CD4-positive, alpha-beta T cell (primary cell): ENCODE results near the gene FCMR. TPM values are rescaled to one million over a fixed set of nuclear protein-coding genes. Genes with fewer than 3 reads are reported as not detected.

Source experiments
- ATAC-seq: fragments of 200-7000 bp; cut with Tn5 transposase; one replicate; pipeline ENCODE4 v1.10.0; 2022; ENCODE audit warnings: mild to moderate bottlenecking; ENCODE audit not compliant: poor library complexity
- CTCF ChIA-PET: fragments of 350-600 bp; sonication (Branson Sonifier 250); formaldehyde crosslinking; loops from one replicate; lab custom pipeline; 2021; ENCODE audit warnings: antibody characterized with exemption, inconsistent platforms; lab: Charles Lee
- POLR2A ChIA-PET: fragments of 350-600 bp; sonication (Branson Sonifier 250); formaldehyde crosslinking; loops from one replicate; lab custom pipeline; 2021; ENCODE audit warnings: antibody characterized with exemption, inconsistent platforms; lab: Charles Lee
- DNase-seq, 14 experiments: peaks; one replicate each; pipeline ENCODE4 v3.0.0-alpha.2; 2013 to 2020; ENCODE audit warnings: mixed read lengths in 2 of 14
- H3K27ac ChIP-seq, 2 donors: one replicate each; pipeline versions ENCODE4 v1.5.1 to v1.7.0; 2013; ENCODE audit warnings: low read length in 2 of 2, low read depth in 1 of 2, mild to moderate bottlenecking in 1 of 2
- H3K27me3 ChIP-seq, 2 experiments: 1 replicate in 1 of 2; 2 replicates in 1 of 2; pipeline versions ENCODE4 v1.6.1 to v1.7.0; 2013; ENCODE audit warnings: low read length in 2 of 2, control low read depth in 1 of 2, mild to moderate bottlenecking in 1 of 2, moderate library complexity in 1 of 2; ENCODE audit not compliant: insufficient read depth in 2 of 2, control insufficient read depth in 1 of 2
- H3K36me3 ChIP-seq: one replicate; pipeline ENCODE4 v1.6.1; 2013; ENCODE audit warnings: low read length, control low read depth; ENCODE audit not compliant: insufficient read depth
- H3K4me1 ChIP-seq: one replicate; pipeline ENCODE4 v1.6.1; 2013; ENCODE audit warnings: low read length, control low read depth; ENCODE audit not compliant: insufficient read depth
- H3K4me3 ChIP-seq: one replicate; pipeline ENCODE4 v1.5.1; 2013; ENCODE audit warnings: mild to moderate bottlenecking, low read length, moderate library complexity
- H3K9me3 ChIP-seq, 2 experiments: 1 replicate in 1 of 2; 2 replicates in 1 of 2; pipeline versions ENCODE4 v1.6.1 to v1.7.0; 2013; ENCODE audit warnings: low read length in 2 of 2, mild to moderate bottlenecking in 2 of 2, control low read depth in 1 of 2, moderate library complexity in 1 of 2; ENCODE audit not compliant: control insufficient read depth in 1 of 2, insufficient read depth in 1 of 2
- H3K27ac Mint-ChIP-seq: one replicate; pipeline ENCODE4 v1.8.0; 2020; ENCODE audit warnings: mixed read lengths
- H3K27me3 Mint-ChIP-seq: one replicate; pipeline ENCODE4 v1.8.0; 2021; ENCODE audit warnings: mixed read lengths
- H3K36me3 Mint-ChIP-seq: one replicate; pipeline ENCODE4 v1.8.0; 2021; ENCODE audit warnings: low read depth, mixed read lengths
- H3K4me1 Mint-ChIP-seq: one replicate; pipeline ENCODE4 v1.8.0; 2021; ENCODE audit warnings: low read depth, mixed read lengths
- H3K4me3 Mint-ChIP-seq: one replicate; pipeline ENCODE4 v1.8.0; 2020; ENCODE audit warnings: mild to moderate bottlenecking, mixed read lengths
- H3K9me3 Mint-ChIP-seq: one replicate; pipeline ENCODE4 v1.8.0; 2020; ENCODE audit warnings: mixed read lengths
- intact Hi-C, 2 experiments: fragments of 100-400 bp; cut with DNase I in 1 of 2; cut with micrococcal nuclease in 1 of 2; formaldehyde crosslinking; loops; one replicate each; pipeline versions ENCODE4 v1.15.1 to v1.9.0; 2023 to 2025; cut with DNase I, micrococcal nuclease
- total RNA-seq, 174 experiments: library from RNA in 2 of 174; stranded (reverse) in 2 of 174; gene quantifications; one replicate each; pipeline ENCODE4 v1.2.3 and lab custom pipeline; 2021 to 2026
- TF ChIP-seq, protein P1 (sequence below): fragments of 200-600 bp; IDR thresholded peaks from one replicate; pipeline ENCODE4 v1.8.0; 2022; ENCODE audit warnings: antibody characterized with exemption, mild to moderate bottlenecking

Gene FCMR
- total RNA-seq, 2 experiments from 2014 or later = 171 to 186 TPM

GRCh38 chr1:206916000-206916709 lies 5.6 kb downstream of the FCMR start:
- Histone ChIP-seq H3K9me3 (no peaks in the 10 kb centered on the region), H3K27me3 (no peaks in the 10 kb centered on the region), H3K36me3 (peaks cover 75% of the 10 kb centered on the region), H3K4me1 (peaks cover 85% of the 10 kb centered on the region), H3K27ac (peak overlapping the region; percentile 48 to 50), H3K4me3 (peak overlapping the region; percentile 80)
- ATAC-seq (no peak), DNase-seq (no peak)
- peaks cover 86% of the 10 kb centered on the region for H3K4me1 Mint-ChIP-seq
- H3K27ac Mint-ChIP-seq = no peak overlapping the region
- H3K27me3 Mint-ChIP-seq = no peaks in the 10 kb centered on the region
- H3K4me3 Mint-ChIP-seq = no peak overlapping the region
- POLR2A ChIA-PET = interaction anchor here (1.2 to 12.9 kb wide), 3 partner anchors 12 to 446 kb away, joined by 3 to 384 read pairs (median 15); partner anchors contain the start of genes IKBKE and IL24
- TF ChIP-seq, protein P1, sequence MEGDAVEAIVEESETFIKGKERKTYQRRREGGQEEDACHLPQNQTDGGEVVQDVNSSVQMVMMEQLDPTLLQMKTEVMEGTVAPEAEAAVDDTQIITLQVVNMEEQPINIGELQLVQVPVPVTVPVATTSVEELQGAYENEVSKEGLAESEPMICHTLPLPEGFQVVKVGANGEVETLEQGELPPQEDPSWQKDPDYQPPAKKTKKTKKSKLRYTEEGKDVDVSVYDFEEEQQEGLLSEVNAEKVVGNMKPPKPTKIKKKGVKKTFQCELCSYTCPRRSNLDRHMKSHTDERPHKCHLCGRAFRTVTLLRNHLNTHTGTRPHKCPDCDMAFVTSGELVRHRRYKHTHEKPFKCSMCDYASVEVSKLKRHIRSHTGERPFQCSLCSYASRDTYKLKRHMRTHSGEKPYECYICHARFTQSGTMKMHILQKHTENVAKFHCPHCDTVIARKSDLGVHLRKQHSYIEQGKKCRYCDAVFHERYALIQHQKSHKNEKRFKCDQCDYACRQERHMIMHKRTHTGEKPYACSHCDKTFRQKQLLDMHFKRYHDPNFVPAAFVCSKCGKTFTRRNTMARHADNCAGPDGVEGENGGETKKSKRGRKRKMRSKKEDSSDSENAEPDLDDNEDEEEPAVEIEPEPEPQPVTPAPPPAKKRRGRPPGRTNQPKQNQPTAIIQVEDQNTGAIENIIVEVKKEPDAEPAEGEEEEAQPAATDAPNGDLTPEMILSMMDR = no peak
- intact Hi-C loops = loop anchor here (2.0 to 10.0 kb wide), 3 partner anchors 63 to 441 kb away; partner anchors contain the start of gene IKBKE (in 1 of the 2)
- no peaks in the 10 kb centered on the region for H3K9me3 Mint-ChIP-seq
- CTCF ChIA-PET = interaction anchor here (1.0 to 3.0 kb wide), 4 partner anchors 17 to 181 kb away, joined by 3 to 22 read pairs (median 4); no protein-coding TSS in a partner anchor
- peaks cover 98% of the 10 kb centered on the region for H3K36me3 Mint-ChIP-seq

- ChIA-PET CTCF (interaction anchor here (1.1 kb wide), 1 partner anchor 18 kb away, joined by 3 read pairs; no protein-coding TSS in a partner anchor), POLR2A (interaction anchor here (3.5 to 12.9 kb wide), 3 partner anchors 7 to 180 kb away, joined by 25 to 384 read pairs (median 111); partner anchors contain the start of genes FCMR and IL24)
- H3K9me3 Mint-ChIP-seq = no peaks in the 10 kb centered on the region
- peaks cover 88% of the 10 kb centered on the region for H3K4me1 Mint-ChIP-seq
- Histone ChIP-seq H3K36me3 (peaks cover 85% of the 10 kb centered on the region), H3K27ac (peak overlapping the region; percentile 28 to 48), H3K27me3 (no peaks in the 10 kb centered on the region), H3K9me3 (no peaks in the 10 kb centered on the region), H3K4me3 (peak overlapping the region; percentile 80), H3K4me1 (peaks cover 92% of the 10 kb centered on the region)
- H3K27me3 Mint-ChIP-seq = no peaks in the 10 kb centered on the region
- no peak overlapping the region for H3K4me3 Mint-ChIP-seq
- H3K27ac Mint-ChIP-seq = no peak overlapping the region
- H3K36me3 Mint-ChIP-seq = peaks cover 98% of the 10 kb centered on the region
- DNase-seq = no peak
- TF ChIP-seq, protein P1 = no peak
- no peak for ATAC-seq
- intact Hi-C loops = loop anchor here (2.0 to 10.0 kb wide), 3 partner anchors 64 to 440 kb away; partner anchors contain the start of gene IKBKE (in 1 of the 2)
Observed at GRCh38 chr1:206915030-206915735, 6.6 kb downstream of the FCMR start.

GRCh38 chr1:206913766-206914537 lies 7.8 kb downstream of the FCMR start:
- DNase-seq = no peak
- peaks cover 97% of the 10 kb centered on the region for H3K4me1 ChIP-seq
- ChIA-PET CTCF (interaction anchor here (3.2 kb wide), 1 partner anchor 188 kb away, joined by 13 read pairs; no protein-coding TSS in a partner anchor), POLR2A (interaction anchor here (2.0 to 12.9 kb wide), 6 partner anchors 8 to 179 kb away, joined by 10 to 384 read pairs (median 26); partner anchors contain the start of genes FCMR and IL24)
- H3K9me3 Mint-ChIP-seq = no peaks in the 10 kb centered on the region
- H3K27me3 Mint-ChIP-seq = no peaks in the 10 kb centered on the region
- no peak overlapping the region for H3K27ac Mint-ChIP-seq
- no peaks in the 10 kb centered on the region for H3K27me3 ChIP-seq
- H3K27ac ChIP-seq = peak overlapping the region; percentile 28 to 48
- H3K4me3 Mint-ChIP-seq = peak overlapping the region; percentile 57
- intact Hi-C loops = loop anchor here (2.0 to 10.0 kb wide), 7 partner anchors 17 to 439 kb away; partner anchors contain the start of gene IKBKE (in 1 of the 2)
- no peak for ATAC-seq
- peaks cover 89% of the 10 kb centered on the region for H3K36me3 Mint-ChIP-seq
- H3K36me3 ChIP-seq = peaks cover 87% of the 10 kb centered on the region
- no peak overlapping the region for H3K4me3 ChIP-seq
- TF ChIP-seq, protein P1 = no peak
- no peaks in the 10 kb centered on the region for H3K9me3 ChIP-seq
- H3K4me1 Mint-ChIP-seq = peaks cover 89% of the 10 kb centered on the region
